K562 (cell line): ENCODE data around the gene FTSJ3. TPM values are rescaled to one million over a fixed set of nuclear protein-coding genes. Genes with fewer than 3 reads are reported as not detected.

ENCODE experiments used
- ARID4B ChIP-seq: sonication (generic); formaldehyde crosslinking; IDR thresholded peaks from 2 replicates; pipeline ENCODE4 v1.8.0; 2022; ENCODE audit warnings: mild to moderate bottlenecking, missing genetic modification reagents
- E2F3 ChIP-seq: fragments of 250-450 bp; sonication (Bioruptor Pico); IDR thresholded peaks from 2 replicates; pipeline ENCODE4 v1.4.0; 2020; ENCODE audit warnings: mild to moderate bottlenecking
- E2F6 ChIP-seq, 2 experiments: IDR thresholded peaks; 2 replicates each; pipeline ENCODE4 v1.6.1; 2011; ENCODE audit warnings: borderline replicate concordance in 1 of 2, control low read depth in 1 of 2, low read depth in 1 of 2, low read length in 1 of 2, mild to moderate bottlenecking in 1 of 2, mixed read lengths in 1 of 2, moderate library complexity in 1 of 2; ENCODE audit not compliant: insufficient read depth in 1 of 2, insufficient read length in 1 of 2, poor library complexity in 1 of 2, severe bottlenecking in 1 of 2; ENCODE audit errors: extremely low read depth in 1 of 2
- ERF ChIP-seq: fragments of 450-650 bp; formaldehyde crosslinking; IDR thresholded peaks from 2 replicates; pipeline ENCODE4 v1.4.0; 2020; ENCODE audit warnings: mild to moderate bottlenecking, mixed read lengths
- EZH2 ChIP-seq: IDR thresholded peaks from 2 replicates; pipeline ENCODE4 v1.6.1; 2012; ENCODE audit warnings: low read depth, mild to moderate bottlenecking, inconsistent platforms, low read length, borderline replicate concordance
- FOXP1 ChIP-seq: sonication (generic); formaldehyde crosslinking; IDR thresholded peaks from 2 replicates; pipeline ENCODE4 v1.8.0; 2022; ENCODE audit warnings: mild to moderate bottlenecking, missing genetic modification reagents
- HNRNPLL ChIP-seq: fragments of 200-400 bp; formaldehyde crosslinking; IDR thresholded peaks from 2 replicates; pipeline ENCODE4 v1.6.1; 2017; ENCODE audit warnings: low read length, low read depth, mild to moderate bottlenecking; ENCODE audit not compliant: poor library complexity, severe bottlenecking
- NFIC ChIP-seq: fragments of 450-650 bp; IDR thresholded peaks from 2 replicates; pipeline ENCODE4 v1.6.1; 2017; ENCODE audit warnings: mild to moderate bottlenecking, inconsistent platforms
- NFYB ChIP-seq: IDR thresholded peaks from 2 replicates; pipeline ENCODE4 v1.6.1; 2011; ENCODE audit warnings: mild to moderate bottlenecking, moderate library complexity; ENCODE audit not compliant: insufficient read length; ENCODE audit errors: extremely low read depth
- RBM14 ChIP-seq: fragments of 200-400 bp; formaldehyde crosslinking; IDR thresholded peaks from 2 replicates; pipeline ENCODE4 v1.6.1; 2018; ENCODE audit warnings: low read depth, mild to moderate bottlenecking, low read length, moderate library complexity, borderline replicate concordance; ENCODE audit not compliant: insufficient read depth
- SRSF7 ChIP-seq: fragments of 200-400 bp; formaldehyde crosslinking; optimal IDR thresholded peaks from 2 replicates; pipeline ENCODE3; 2017; ENCODE audit warnings: mild to moderate bottlenecking, low read depth, low read length
- ZNF124 ChIP-seq: sonication (generic); formaldehyde crosslinking; IDR thresholded peaks from 2 replicates; pipeline ENCODE4 v1.8.1; 2022; ENCODE audit warnings: missing genetic modification reagents
- ZNF263 ChIP-seq: sonication (generic); formaldehyde crosslinking; IDR thresholded peaks from 2 replicates; pipeline ENCODE4 v1.8.0; 2022; ENCODE audit warnings: mild to moderate bottlenecking, missing genetic modification reagents, borderline replicate concordance
- ZNF639 ChIP-seq, 2 experiments: fragments of 200-800 bp in 1 of 2; sonication (Bioruptor generic) in 1 of 2; sonication (generic) in 1 of 2; formaldehyde crosslinking in 1 of 2; IDR thresholded peaks in 1 of 2; conservative IDR thresholded peaks in 1 of 2; 2 replicates each; pipeline versions ENCODE4 v1.5.0 to v1.6.1; 2016 to 2020; ENCODE audit warnings: missing compliant biosample characterization in 1 of 2, missing genetic modification characterization in 1 of 2, missing genetic modification reagents in 1 of 2
- polyA plus RNA-seq, 8 experiments: library from polyadenylated mRNA; depleted of rRNA in 4 of 8; stranded (reverse) in 5 of 8; unstranded in 3 of 8; fragments of >200 nt; fragmentation: Nextera tagmentation in 2 of 8; fragmentation: Illumina TruSeq in 1 of 8; extraction: Ambion mirVana in 2 of 8; extraction: Trizol in 1 of 8; gene quantifications; 2 replicates each; pipeline versions ENCODE4 v1.2.1 to v1.2.3, GENCODE V29; 2011 to 2014; ENCODE audit warnings: inconsistent platforms in 1 of 8, missing spikeins in 1 of 8
- total RNA-seq, 7 experiments: library from RNA; depleted of rRNA in 6 of 7; stranded (reverse); fragments of >200 nt in 6 of 7; fragmentation: Illumina TruSeq in 2 of 7; extraction: Trizol in 2 of 7; gene quantifications; 2 replicates each; pipeline versions ENCODE4 v1.2.1 to v1.2.3, GENCODE V29; 2011 to 2021; ENCODE audit warnings: low replicate concordance in 1 of 7
- TF ChIP-seq, protein P1 (sequence below): fragments of 250-450 bp; sonication (Bioruptor Pico); IDR thresholded peaks from 2 replicates; pipeline ENCODE4 v1.9.0; 2021; ENCODE audit warnings: mild to moderate bottlenecking, inconsistent platforms

FTSJ3 gene
- total and polyA plus RNA-seq, 9 of the 15 experiments (the other 6 are each of a cell fraction or from before 2014, with no cell fraction given), result 18.0 to 65.6 (median 52.4) TPM

DNA sequence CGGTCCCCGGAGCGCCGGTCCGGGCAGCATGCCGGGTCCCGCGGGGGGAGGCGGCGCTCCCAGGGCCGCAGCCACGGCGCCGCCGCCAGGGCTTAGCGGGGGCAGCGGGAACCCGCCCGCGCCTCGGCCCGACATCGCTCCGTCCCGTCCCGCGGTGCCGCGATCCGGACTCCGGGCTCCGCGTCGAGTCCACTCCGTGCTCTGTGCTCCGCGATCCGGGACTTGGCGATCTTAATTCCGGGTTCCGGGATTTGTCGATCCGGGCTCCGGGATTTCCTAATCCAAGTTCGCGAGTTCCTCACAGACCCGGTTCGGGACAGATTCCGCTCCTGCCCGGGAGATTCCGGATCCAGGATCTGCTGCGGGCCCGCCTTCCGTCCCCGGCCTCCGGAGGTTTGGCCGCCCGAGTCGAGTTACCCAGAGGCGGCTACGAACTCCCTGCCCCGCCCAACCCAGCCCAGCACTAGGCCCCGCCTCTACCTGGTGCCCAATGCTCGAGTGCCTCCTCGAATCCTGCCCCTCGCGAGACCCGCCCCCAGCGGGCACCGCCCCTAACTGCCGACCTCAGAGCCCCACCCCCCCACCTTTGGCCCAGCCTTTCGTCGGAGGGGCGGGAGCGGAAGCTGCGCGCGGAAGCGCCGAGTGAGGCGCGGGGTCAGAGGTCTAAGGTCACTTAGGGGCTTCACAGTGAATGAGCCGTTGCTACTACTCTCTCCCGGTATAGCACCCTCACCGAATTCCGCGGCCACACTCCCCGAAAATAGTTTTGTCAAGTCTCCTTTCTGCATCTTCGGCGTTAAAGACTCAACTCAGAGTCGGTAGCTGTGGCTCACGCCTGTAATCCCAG, 15.3 kb upstream of the FTSJ3 start, which contains the start of gene SMARCD2 (continued):
- TF ChIP-seq NFYB, result no peak
- peak; percentile 92 for TF ChIP-seq E2F3 (CRISPR knock-in tag)
- no peak for TF ChIP-seq ZNF124 (CRISPR knock-in tag)
- TF ChIP-seq EZH2, result no peak
- TF ChIP-seq E2F6 (IDR thresholded peaks at IDR 0.05; ENCODE audit: borderline replicate concordance in 1 of 2, extremely low read depth in 1 of 2, insufficient read depth in 1 of 2, insufficient read length in 1 of 2, low read depth in 1 of 2, low read length in 1 of 2, poor library complexity in 1 of 2, severe bottlenecking in 1 of 2), result peak; percentile 36 to 76
- no peak for TF ChIP-seq SRSF7
- TF ChIP-seq NFIC, result peak; percentile 58
- no peak for TF ChIP-seq ZNF263 (CRISPR knock-in tag)
- peak; percentile 81; the same call in 1 of the 2 replicates for TF ChIP-seq ERF (CRISPR knock-in tag)
- TF ChIP-seq, protein P1, sequence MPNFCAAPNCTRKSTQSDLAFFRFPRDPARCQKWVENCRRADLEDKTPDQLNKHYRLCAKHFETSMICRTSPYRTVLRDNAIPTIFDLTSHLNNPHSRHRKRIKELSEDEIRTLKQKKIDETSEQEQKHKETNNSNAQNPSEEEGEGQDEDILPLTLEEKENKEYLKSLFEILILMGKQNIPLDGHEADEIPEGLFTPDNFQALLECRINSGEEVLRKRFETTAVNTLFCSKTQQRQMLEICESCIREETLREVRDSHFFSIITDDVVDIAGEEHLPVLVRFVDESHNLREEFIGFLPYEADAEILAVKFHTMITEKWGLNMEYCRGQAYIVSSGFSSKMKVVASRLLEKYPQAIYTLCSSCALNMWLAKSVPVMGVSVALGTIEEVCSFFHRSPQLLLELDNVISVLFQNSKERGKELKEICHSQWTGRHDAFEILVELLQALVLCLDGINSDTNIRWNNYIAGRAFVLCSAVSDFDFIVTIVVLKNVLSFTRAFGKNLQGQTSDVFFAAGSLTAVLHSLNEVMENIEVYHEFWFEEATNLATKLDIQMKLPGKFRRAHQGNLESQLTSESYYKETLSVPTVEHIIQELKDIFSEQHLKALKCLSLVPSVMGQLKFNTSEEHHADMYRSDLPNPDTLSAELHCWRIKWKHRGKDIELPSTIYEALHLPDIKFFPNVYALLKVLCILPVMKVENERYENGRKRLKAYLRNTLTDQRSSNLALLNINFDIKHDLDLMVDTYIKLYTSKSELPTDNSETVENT, result peak; percentile 81
- TF ChIP-seq ARID4B (CRISPR knock-in tag), result peak; percentile 91
- TF ChIP-seq FOXP1 (CRISPR knock-in tag), result peak; percentile 95
- TF ChIP-seq ZNF639 (CRISPR knock-in tag; conservative IDR thresholded peaks at IDR 0.05 in 1 of 2, IDR thresholded peaks at IDR 0.05 in 1 of 2), result peak in 1 of 2 experiments; percentile 97; a peak in 2 of 4 replicates
- peak; percentile 54 for TF ChIP-seq HNRNPLL
- no peak for TF ChIP-seq RBM14
